Measurements from ENCODE around the gene RENBP. TPM values are rescaled to one million over a fixed set of nuclear protein-coding genes. Genes with fewer than 3 reads are reported as not detected.
A peak's percentile ranks its signal among the peaks of the same experiment; 100 is the strongest.

The RENBP gene
- total and polyA plus RNA-seq, 8 donors = 0.43 to 7.5 (median 2.4) TPM

DNA sequence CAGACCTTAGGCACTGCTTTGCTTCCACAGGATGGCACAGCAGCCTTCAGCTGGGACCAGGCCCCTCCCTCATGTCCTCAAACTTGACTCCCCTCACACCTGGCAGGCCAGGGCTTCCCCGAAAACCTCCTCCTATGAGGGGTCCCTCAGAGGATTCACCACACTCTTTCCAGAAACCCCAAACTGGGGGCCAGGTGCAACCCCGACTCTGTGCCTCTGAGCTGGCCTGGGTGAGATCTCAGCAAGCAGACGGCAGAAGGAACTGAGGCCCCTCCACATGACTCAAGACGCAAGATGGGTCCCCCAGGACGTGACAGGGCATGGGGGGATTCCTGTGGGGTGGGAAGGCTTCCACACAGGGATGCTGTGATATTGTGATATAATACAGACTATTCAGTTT is 21.0 kb upstream of the RENBP start:
- peak in 1 of 6 donors; percentile 44 for DNase-seq
- peak overlapping the region in 1 of 4 donors; percentile 28 for H3K27ac ChIP-seq
- H3K9me3 ChIP-seq = no peaks in the 10 kb centered on the region
- peaks cover 0 to 6% (median 0%) of the 10 kb centered on the region in 3 donors for H3K4me1 ChIP-seq
- TF ChIP-seq, protein P1, sequence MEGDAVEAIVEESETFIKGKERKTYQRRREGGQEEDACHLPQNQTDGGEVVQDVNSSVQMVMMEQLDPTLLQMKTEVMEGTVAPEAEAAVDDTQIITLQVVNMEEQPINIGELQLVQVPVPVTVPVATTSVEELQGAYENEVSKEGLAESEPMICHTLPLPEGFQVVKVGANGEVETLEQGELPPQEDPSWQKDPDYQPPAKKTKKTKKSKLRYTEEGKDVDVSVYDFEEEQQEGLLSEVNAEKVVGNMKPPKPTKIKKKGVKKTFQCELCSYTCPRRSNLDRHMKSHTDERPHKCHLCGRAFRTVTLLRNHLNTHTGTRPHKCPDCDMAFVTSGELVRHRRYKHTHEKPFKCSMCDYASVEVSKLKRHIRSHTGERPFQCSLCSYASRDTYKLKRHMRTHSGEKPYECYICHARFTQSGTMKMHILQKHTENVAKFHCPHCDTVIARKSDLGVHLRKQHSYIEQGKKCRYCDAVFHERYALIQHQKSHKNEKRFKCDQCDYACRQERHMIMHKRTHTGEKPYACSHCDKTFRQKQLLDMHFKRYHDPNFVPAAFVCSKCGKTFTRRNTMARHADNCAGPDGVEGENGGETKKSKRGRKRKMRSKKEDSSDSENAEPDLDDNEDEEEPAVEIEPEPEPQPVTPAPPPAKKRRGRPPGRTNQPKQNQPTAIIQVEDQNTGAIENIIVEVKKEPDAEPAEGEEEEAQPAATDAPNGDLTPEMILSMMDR (IDR thresholded peaks at IDR 0.05) = no peak
- WGBS, 2 donors = 80 to 81% methylated on average over 5 of the region's 5 CpGs
- no peak for FAIRE-seq
- no peak overlapping the region for H3K4me3 ChIP-seq
- no peaks in the 10 kb centered on the region for H3K27me3 ChIP-seq
- H3K36me3 ChIP-seq = peaks cover 0 to 16% (median 7%) of the 10 kb centered on the region in 3 donors
- intact Hi-C loops (cut with DNase I) = no loop called here
- no peak for ATAC-seq

DNA sequence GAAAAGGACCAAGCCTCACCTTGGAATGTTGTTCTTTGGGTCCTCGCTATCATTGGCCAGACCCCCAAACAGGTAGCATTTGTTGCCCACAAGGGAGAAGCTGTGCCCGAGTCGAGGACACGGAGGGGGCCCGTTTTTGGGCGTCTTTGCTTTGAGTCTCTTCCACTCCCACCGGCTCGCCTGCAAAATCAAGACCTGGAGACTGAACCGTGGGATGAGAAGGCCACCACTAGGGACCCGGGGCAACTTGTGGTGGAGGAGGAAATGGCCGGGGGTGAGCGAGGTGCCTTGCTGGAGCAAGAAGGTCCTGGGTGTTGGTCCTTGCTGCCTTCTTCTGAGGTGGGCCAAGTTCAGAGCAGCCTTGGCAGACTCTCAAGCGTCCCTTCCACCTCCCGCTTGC is 19.7 kb upstream of the RENBP start:
- Histone ChIP-seq H3K9me3 (no peaks in the 10 kb centered on the region), H3K27ac (no peak overlapping the region), H3K27me3 (no peaks in the 10 kb centered on the region), H3K4me1 (peaks cover 0 to 1% (median 0%) of the 10 kb centered on the region in 3 donors), H3K36me3 (peaks cover 0 to 27% (median 11%) of the 10 kb centered on the region in 3 donors), H3K4me3 (no peak overlapping the region)
- intact Hi-C loops (cut with DNase I) = no loop called here
- DNase-seq (peak in 1 of 6 donors; percentile 49), FAIRE-seq (no peak), ATAC-seq (no peak)
- WGBS, 2 donors = 91 to 92% methylated on average over 14 of the region's 14 CpGs
- TF ChIP-seq, protein P1 (IDR thresholded peaks at IDR 0.05) = no peak

DNA sequence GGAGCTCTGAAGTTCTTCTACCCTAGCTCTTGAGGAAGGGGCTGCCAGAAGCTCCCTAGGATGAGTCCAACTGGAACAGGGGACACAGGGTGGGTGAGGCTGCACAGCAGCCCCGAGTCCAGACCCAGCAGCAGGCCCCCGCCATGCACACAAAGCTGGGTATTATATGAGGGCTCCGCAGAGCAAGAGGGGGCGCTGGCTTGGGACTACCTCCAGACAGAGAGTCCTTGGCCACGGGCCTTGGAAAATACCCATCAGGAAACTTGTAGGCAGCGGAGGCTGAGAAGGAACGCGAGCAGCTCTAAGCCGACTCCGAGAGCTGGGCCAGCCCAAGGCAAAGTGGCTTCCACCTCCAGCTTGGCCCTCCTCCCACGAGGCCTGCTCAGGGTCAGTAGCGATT is 19.1 kb upstream of the RENBP start:
- TF ChIP-seq, protein P1 (IDR thresholded peaks at IDR 0.05) = no peak
- Histone ChIP-seq H3K9me3 (no peaks in the 10 kb centered on the region), H3K27ac (no peak overlapping the region), H3K4me1 (no peaks in the 10 kb centered on the region), H3K36me3 (peaks cover 0 to 29% (median 11%) of the 10 kb centered on the region in 3 donors), H3K27me3 (no peaks in the 10 kb centered on the region), H3K4me3 (no peak overlapping the region)
- ATAC-seq (no peak), DNase-seq (peak in 1 of 6 donors; percentile 39), FAIRE-seq (no peak)
- 88 to 90% methylated on average over 12 of the region's 12 CpGs for whole genome bisulfite sequencing, 2 donors
- intact Hi-C loops (cut with DNase I) = no loop called here

DNA sequence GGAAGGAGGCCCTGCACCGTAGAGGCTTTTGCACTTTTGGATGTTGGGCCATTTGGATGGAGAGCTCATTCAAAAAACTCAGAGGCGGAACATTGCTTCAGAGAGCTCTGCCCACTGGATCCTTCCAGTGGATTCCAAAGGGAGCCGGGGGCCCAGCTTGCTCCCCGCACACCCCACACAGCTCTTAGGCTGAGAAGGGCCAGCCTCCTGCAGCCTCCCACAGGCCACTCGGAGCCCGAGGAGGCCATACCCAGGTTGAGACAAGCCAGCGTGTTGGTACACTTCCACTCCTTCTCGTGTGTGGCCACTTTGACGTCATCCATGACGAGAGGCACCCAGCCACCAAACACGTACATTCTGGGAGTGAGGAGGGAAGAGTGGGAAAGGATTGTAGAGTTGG is 16.8 kb upstream of the RENBP start:
- peak in 1 of 6 donors; percentile 53 for DNase-seq
- H3K4me1 ChIP-seq = no peaks in the 10 kb centered on the region
- intact Hi-C loops (cut with DNase I) = no loop called here
- H3K36me3 ChIP-seq = peaks cover 0 to 44% (median 13%) of the 10 kb centered on the region in 3 donors
- WGBS, 2 donors = 91 to 92% methylated on average over 11 of the region's 11 CpGs
- no peak overlapping the region for H3K4me3 ChIP-seq
- no peaks in the 10 kb centered on the region for H3K27me3 ChIP-seq
- H3K9me3 ChIP-seq = no peaks in the 10 kb centered on the region
- no peak for ATAC-seq
- TF ChIP-seq, protein P1 (IDR thresholded peaks at IDR 0.05) = no peak
- H3K27ac ChIP-seq = no peak overlapping the region
- FAIRE-seq = no peak

DNA sequence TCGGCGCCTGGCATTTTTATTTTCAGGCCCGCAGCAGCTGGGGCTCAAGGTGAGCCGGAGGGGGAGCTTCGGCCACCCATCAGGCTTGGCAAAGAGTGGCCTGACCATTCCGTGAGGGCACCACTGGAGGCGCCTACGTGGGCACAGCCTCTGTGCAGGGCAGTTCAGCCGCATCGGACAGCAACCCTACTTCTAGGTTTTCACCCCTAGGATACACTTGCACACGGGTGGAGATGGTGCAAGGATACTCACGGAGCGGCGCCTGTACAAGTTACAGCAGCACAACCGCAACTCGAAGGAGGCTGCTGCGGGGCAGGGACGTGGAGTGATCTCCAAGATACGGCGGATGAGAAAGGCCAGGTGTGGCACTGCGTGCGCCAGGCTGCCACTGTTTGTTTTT is 16.3 kb upstream of the RENBP start:
- Histone ChIP-seq H3K36me3 (peaks cover 0 to 48% (median 14%) of the 10 kb centered on the region in 3 donors), H3K4me1 (no peaks in the 10 kb centered on the region), H3K27me3 (no peaks in the 10 kb centered on the region), H3K27ac (no peak overlapping the region), H3K9me3 (no peaks in the 10 kb centered on the region), H3K4me3 (no peak overlapping the region)
- WGBS, 2 donors = 78 to 79% methylated on average over 22 of the region's 22 CpGs
- no peak for ATAC-seq
- intact Hi-C loops (cut with DNase I) = no loop called here
- no peak for FAIRE-seq
- TF ChIP-seq, protein P1 (IDR thresholded peaks at IDR 0.05) = no peak
- DNase-seq = peak in 2 of 6 donors; percentile 17 to 60

Data from pancreas (tissue), 10 donors.